ENCODE data around the gene HABP2.

Gene HABP2

GRCh38 chr10:113626809-113627355 lies 74.0 kb downstream of the HABP2 start:
- TF ChIP-seq CTCF (IDR thresholded peaks at IDR 0.05; ENCODE audit: low read depth, low read length), result no peak
- H3K4me3 ChIP-seq (ENCODE audit: low read depth, low read length), result no peak overlapping the region

DNA sequence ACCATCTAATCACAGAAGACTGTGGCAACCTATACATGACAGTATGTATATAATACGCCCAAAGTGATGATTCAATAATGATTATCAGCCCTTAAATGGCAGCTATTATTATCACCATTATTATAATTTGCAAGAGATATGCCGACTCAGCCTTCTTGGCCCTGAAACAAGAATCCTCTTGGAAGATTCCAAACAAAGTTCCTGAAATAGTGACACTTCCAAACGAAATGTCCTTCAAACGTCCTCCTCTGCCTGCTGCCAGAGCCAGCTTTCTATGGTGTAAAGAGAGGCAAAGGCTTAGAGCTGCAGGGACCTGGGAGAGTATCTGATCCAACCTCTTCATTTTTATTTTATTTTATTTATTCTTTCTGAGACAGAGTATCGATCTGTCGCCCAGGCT lies 75.0 kb downstream of the HABP2 start:
- no peak for TF ChIP-seq CTCF (IDR thresholded peaks at IDR 0.05; ENCODE audit: low read depth, low read length)
- no peak overlapping the region for H3K4me3 ChIP-seq (ENCODE audit: low read depth, low read length)

DNA sequence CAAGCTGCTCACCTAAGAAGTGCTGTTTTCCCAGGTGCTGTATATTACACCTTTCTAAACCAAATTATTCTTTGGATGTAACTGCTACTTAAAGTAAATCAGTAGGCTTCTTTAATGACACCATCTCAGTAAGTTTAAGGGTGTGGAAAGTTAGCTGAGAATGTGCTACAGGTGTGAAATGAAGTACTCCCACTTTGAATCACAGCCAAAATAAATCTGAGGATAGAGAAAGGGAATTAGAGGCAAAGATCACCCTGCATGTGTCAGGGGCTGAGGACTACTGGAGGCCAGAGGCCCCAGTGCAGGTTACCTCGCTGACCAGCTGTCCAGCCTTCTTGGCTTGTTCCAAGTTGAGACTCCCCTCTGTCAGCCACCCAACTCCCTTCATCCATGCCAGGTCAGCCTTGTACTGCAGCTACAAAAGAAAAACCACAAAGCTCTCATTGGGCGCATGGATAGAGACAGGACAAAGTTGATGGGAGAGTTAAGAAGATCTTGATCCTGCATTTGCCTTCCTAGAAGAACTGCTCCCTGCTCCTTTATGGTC lies 75.8 kb downstream of the HABP2 start:
- H3K4me3 ChIP-seq (ENCODE audit: low read depth, low read length), result no peak overlapping the region
- no peak for TF ChIP-seq CTCF (IDR thresholded peaks at IDR 0.05; ENCODE audit: low read depth, low read length)

- no peak overlapping the region for H3K4me3 ChIP-seq (ENCODE audit: low read depth, low read length)
- no peak for TF ChIP-seq CTCF (IDR thresholded peaks at IDR 0.05; ENCODE audit: low read depth, low read length)
Measured at GRCh38 chr10:113630929-113631533, 78.2 kb downstream of the HABP2 start.

DNA sequence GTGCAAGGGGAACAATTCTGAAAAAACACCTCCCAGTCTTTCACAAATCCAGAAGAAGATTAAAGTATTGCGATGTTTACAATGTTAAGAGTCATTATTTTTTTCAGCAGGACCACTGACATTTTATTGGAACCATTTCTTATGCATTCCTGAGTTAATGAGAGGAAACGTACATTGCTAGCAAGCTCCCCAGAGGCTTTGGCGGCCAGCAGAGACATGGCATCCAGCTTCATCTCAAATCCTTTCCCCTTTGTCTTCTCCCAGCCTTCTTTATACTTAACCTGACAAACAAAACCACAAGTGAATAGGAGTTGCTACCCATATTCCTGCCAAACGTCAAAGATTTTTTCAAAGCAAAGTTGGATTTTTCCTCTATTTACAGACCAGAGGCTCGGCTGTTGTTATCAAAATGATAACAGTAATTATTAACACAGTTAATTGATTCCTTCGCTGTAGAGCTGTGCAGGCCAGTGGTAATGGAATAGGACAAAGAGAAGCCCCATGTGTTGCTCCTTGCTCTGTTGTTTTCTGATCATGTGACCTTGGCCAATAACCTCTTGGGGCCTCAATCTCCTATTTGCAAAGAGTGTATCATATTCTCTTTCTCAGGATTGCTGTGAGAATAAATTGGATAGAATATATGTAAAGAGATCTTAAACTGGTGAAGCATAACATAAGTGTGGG lies 79.0 kb downstream of the HABP2 start:
- no peak for TF ChIP-seq CTCF (IDR thresholded peaks at IDR 0.05; ENCODE audit: low read depth, low read length)
- no peak overlapping the region for H3K4me3 ChIP-seq (ENCODE audit: low read depth, low read length)

Measured in WI38 (cell line).